GM19467 (cell line): Measurements from ENCODE around the gene SHOC2.

ENCODE experiments used
- ATAC-seq: cut with Tn5 transposase; IDR thresholded peaks from one replicate; pipeline ENCODE4 v1.9.1; 2021; ENCODE audit warnings: mild to moderate bottlenecking, moderate library complexity; ENCODE audit not compliant: unreplicated experiment

The SHOC2 gene

GRCh38 chr10:110919349-110919931 is at the start of gene SHOC2:
TSS of gene SHOC2 (plus strand) at chr10:110919604. CDS start at chr10:110964359, 44,755 bp downstream.
- peak; percentile 10 for ATAC-seq

DNA sequence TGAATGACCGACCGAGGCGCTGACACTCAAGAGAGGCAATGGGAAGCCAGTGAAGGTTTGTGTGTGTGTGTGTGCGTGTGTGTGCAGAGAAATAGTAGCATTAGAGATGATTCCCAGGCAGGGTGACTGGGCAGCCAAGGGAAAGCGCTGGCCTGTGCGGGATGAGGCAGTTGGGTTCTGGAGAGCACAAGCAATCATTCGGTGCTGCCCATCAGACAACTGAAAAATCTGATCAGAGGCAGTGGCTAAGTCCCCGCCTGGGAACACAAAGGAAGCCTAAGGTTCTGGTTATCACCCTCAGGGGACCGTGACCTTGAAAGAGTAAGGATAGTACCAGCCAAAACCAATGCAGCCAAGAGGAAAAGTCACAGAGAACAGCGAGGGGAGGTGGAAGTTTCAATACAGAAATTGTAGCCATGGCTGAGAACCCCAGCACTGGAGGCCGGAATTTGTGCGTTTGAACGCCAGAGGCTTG is 48.5 kb upstream of the SHOC2 start:
- no peak for ATAC-seq

- ATAC-seq: peak; percentile 66
These were observed 47.9 kb upstream of the SHOC2 start, which contains the start of gene PDCD4 for GRCh38 chr10:110871298-110872084. TSS of gene PDCD4 (plus strand) at chr10:110871928. CDS start at chr10:110876028, 4,100 bp downstream.

- peak; percentile 35 for ATAC-seq
These were observed 47.0 kb upstream of the SHOC2 start for GRCh38 chr10:110872145-110872983.

DNA sequence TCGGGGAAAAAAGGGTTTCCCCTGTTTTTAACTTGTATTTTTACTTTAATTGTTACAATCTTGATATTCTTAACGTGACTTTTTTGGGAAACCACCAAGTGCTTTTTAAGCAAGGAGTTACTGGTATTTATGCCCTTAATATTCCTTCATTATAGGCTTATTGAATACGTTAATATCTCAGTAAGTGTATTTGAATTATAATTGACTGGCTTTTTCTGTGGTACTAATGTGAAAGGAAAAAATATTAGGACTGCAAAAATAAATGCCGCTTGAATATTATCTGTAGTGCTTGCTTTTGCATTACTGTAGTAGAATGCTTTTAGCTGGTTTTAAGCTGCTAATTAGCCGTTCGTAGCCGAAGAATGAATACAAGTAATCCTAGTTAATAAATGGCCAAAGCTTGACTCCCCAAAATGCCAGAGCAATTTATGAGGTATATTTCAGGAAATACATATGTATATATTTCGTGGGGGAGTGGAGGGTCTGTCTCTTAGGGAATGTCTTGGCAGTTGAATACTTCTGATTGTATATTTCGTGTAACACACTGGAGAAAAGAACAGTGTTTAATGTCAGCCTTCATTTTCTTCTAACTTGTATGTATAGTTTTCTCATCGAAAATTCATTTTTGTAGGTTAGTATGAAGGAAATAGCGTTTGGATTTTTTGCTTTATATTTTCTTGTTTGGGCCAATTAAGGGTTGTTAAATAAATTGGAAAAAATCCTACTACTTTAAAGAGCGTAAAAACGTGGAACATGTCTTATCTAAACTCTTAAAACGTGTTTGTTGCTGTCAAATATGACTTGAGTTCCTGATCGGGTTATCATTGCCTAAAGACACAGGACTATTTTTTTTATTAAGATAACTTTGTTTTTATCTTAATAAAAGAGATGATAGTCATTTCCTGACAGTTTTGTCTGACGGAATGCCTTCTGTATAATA is 46.1 kb upstream of the SHOC2 start:
- no peak for ATAC-seq

GRCh38 chr10:110873951-110874350 is 45.5 kb upstream of the SHOC2 start:
- ATAC-seq: no peak

GRCh38 chr10:110876000-110876399 is 43.4 kb upstream of the SHOC2 start:
- ATAC-seq: no peak

DNA sequence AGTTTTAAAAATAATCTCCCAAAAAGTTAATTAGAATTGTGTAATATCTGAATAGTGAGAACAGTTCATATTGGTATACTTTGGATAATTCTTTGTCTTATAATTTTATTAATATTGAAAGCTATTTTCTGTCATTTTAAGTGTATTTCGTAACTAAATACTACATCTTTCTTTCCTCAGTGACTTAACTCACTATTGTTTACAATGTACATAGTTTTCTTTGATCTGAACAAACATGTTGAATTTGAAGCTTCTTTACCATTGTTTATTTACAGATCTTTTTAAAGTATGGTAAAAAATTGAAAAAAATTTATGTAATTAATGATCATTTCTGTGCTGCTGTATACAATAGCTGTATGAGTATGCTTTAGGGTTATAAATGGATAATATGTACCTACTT is 42.6 kb upstream of the SHOC2 start:
- no peak for ATAC-seq

DNA sequence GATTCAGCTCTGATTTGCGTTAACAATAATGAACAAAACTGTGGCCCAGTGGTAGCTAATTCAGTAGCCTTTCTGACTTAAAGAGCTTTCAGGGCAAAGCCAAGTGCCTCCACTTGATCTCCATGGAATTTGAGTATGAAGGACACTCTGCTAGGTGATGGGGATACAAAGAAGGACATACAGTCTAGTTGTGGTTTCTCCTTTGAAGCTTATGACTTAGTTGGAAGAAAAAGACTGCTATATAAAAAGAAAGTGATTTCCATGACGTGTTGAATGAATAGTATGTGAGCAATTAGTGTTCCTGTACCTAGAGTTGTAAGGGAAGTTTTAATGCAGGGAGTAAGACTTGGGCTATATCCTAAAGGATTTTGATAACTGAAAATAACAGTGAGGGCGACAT is 39.4 kb upstream of the SHOC2 start:
- no peak for ATAC-seq

DNA sequence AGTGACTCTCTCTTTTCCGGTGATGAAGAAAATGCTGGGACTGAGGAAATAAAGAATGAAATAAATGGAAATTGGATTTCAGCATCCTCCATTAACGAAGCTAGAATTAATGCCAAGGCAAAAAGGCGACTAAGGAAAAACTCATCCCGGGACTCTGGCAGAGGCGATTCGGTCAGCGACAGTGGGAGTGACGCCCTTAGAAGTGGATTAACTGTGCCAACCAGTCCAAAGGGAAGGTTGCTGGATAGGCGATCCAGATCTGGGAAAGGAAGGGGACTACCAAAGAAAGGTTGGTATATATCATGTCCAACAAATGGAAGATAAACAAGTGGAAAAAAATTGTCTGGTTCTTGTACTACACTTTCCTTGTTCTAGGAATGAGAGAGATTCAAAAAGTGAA is 38.2 kb upstream of the SHOC2 start:
- ATAC-seq: no peak

DNA sequence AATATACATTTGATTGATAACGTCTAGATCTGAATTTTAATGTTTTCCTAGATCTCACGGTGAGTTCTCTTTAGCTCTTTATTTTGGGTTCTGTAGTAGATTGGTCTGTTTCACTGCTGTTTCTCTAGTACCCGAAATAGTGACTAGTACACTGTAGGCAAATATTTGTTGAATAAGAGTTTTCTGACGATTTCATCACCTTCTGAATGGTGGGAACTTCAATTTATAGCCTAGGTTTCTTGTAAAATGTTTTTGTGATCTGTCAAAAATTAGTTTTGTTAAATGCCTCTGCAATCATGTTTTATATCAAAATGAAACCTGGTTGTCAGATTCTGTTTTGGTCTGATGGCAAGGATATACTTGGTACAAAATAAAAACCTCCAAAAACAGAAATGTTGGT is 37.5 kb upstream of the SHOC2 start:
- ATAC-seq: no peak

GRCh38 chr10:110883924-110884323 is 35.5 kb upstream of the SHOC2 start:
- ATAC-seq: no peak

DNA sequence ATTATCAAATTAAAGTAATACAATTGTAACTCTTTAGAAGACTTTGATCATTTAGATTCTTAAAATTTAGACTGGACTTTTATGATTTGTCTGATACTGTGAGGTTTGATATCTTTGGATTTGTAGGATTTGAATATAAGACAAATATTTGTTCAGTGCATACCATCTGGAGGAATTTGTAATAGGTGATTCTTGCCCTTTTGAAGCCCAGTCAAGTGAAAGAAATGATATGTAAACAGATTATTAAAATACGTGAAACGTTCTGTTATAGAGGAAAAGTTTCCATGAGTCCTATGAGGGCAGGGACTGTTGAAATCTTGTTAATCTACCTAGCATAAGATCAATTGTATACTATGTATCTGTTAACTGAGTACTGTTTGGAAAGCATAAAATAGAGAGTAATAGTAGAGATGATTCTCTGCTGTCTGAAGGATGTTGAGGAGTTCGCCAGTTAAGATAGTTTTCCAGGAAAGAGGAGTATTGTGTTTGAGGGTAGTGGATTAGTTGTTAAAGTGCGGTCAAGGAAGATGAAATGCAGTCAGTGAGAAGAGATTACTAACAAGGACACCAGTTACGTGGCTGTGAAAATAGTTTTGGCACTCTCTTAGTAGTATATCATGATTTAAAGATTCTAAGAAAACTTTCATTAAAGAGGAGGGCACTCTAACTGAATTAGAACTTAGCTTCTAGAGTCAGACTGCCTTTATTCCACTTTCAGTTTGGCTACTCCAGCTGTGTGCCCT is 33.3 kb upstream of the SHOC2 start:
- ATAC-seq: no peak

GRCh38 chr10:110887560-110887959 is 31.8 kb upstream of the SHOC2 start:
- no peak for ATAC-seq

DNA sequence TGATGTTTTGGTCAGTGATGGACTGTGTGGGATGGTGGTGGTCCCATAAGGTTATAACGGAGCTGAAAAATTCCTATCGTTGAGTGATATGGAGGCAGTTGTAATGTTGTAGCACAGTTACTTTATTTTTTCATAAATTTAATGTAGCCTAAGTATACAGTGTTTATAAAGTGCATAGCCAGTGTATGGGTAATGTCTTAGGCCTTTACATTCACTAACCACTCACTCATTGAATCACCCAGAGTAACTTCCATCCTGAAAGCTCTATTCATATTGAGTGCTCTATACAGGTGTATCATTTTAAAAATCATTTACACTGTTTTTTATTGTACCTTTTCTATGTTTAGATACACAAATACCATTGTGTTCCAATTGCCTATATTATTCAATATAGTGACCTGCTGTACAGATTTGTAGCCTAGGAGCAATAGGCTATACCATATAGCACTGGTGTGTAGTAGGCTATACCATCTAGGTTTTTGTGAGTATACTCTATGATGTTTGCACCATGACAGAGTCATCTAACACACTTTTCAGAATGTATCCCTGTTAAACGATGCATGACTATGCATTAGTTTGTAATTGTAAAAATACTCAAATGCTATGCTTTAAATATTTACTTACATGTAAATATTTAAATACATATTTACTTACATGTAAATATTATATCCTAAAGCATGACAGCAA is 26.7 kb upstream of the SHOC2 start:
- no peak for ATAC-seq

GRCh38 chr10:110893559-110894179 is 25.7 kb upstream of the SHOC2 start:
- peak; percentile 69 for ATAC-seq

GRCh38 chr10:110897184-110897583 is 22.2 kb upstream of the SHOC2 start:
- ATAC-seq: no peak

DNA sequence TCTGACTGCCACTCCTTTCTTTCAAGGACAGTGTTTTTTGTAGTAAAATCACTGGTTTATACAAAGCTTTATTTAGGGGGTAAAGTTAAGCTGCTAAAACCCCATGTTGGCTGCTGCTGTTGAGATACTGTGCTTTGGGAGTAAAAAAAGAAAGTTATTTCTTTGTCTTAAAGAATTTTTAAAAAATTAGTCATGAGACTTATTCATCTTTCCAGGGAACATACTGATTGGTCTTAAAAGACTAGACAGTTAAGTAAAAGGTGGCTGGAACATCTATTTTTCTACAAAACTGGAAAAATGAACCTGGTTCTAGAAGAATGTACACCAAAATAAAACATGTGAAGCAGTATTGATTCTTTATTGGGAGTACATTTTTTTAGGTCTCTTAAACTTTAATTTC is 21.0 kb upstream of the SHOC2 start:
- ATAC-seq: no peak

DNA sequence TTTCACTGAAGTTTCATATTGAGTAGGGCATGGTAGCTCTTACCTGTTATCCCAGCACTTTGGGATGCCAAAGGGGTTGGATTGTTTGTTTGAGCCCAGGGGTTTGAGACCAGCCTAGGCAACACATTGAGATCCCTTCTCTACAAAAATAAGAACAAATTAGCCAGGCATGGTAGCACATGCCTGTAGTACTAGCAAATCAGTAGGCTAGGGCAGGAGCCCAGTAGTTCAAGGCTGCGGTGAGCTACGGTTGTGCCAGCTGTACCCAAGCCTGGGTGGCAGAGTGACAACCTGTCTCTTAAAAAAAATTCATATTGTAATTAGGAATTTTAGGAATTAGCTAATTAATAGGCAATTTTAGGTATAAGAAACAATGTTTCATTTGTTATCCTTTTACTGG is 18.4 kb upstream of the SHOC2 start:
- no peak for ATAC-seq
